HepG2 (cell line): ENCODE results near the gene ATP9B. TPM values are rescaled to one million over a fixed set of nuclear protein-coding genes. Genes with fewer than 3 reads are reported as not detected.

Experiments
- ATAC-seq: fragments of 200-7000 bp; cut with Tn5 transposase; 3 replicates; pipeline ENCODE4 v1.9.1; 2020; ENCODE audit warnings: mild to moderate bottlenecking, moderate library complexity
- BruUV-seq: library from RNA; stranded (reverse); fragments of 400-500 nt; replicated peaks from 2 replicates; lab custom pipeline; 2021; lab: Mats Ljungman, UMichigan
- CTCF ChIA-PET: fragments of 300-600 bp; formaldehyde crosslinking; extraction: SDS; loops from one replicate; lab custom pipeline; 2021; ENCODE audit warnings: low total read pairs, inconsistent platforms, low intra/inter-chr PET ratio; lab: Yijun Ruan, JAX
- POLR2A ChIA-PET: fragments of 350-600 bp; sonication (Branson Sonifier 250); formaldehyde crosslinking; loops from one replicate; lab custom pipeline; 2020; ENCODE audit warnings: antibody characterized with exemption, inconsistent platforms; lab: Yijun Ruan, JAX
- DNase-seq: peaks from one replicate; pipeline ENCODE4 v3.0.0-alpha.2; 2015; ENCODE audit warnings: low spot score
- FAIRE-seq: peaks from 3 replicates; lab custom pipeline; 2011; peaks lifted over from hg19 to GRCh38; lab: Jason Lieb, UNC
- H2AFZ ChIP-seq: one replicate; pipeline ENCODE4 v1.6.1; 2011; ENCODE audit warnings: low read length, inconsistent platforms
- H3K27ac ChIP-seq: fragments of 300-600 bp; 3 replicates; pipeline ENCODE4 v1.8.0; 2011; ENCODE audit warnings: mixed run types, mild to moderate bottlenecking, mixed read lengths, low read length, inconsistent platforms; ENCODE audit not compliant: insufficient read depth; ENCODE audit errors: extremely low read length
- H3K27me3 ChIP-seq, 2 experiments: fragments of 200-600 bp in 1 of 2; 2 replicates in 1 of 2; 3 replicates in 1 of 2; pipeline versions ENCODE4 v1.6.0 to v1.8.0; 2011; ENCODE audit warnings: low read length in 2 of 2, mild to moderate bottlenecking in 2 of 2, moderate library complexity in 2 of 2, inconsistent platforms in 1 of 2; ENCODE audit not compliant: insufficient read depth in 2 of 2, control insufficient read depth in 1 of 2
- H3K36me3 ChIP-seq, 2 experiments: fragments of 200-600 bp in 1 of 2; replicated peaks in 1 of 2; 2 replicates in 1 of 2; 3 replicates in 1 of 2; pipeline versions ENCODE4 v1.5.1 to v1.8.0; 2011; ENCODE audit warnings: low read length in 2 of 2, inconsistent platforms in 1 of 2; ENCODE audit not compliant: insufficient read depth in 2 of 2, control insufficient read depth in 1 of 2
- H3K4me1 ChIP-seq: 2 replicates; pipeline ENCODE4 v1.5.1; 2012; ENCODE audit warnings: low read length, inconsistent platforms; ENCODE audit not compliant: insufficient read depth
- H3K4me2 ChIP-seq: 2 replicates; pipeline ENCODE4 v1.6.0; 2011; ENCODE audit warnings: low read depth, low read length, inconsistent platforms
- H3K4me3 ChIP-seq, 3 experiments: fragments of 200-600 bp in 1 of 3; sonication (generic), shearing (Covaris generic) in 1 of 3; replicated peaks in 1 of 3; 2 replicates each; pipeline ENCODE4 v1.5.1; 2011 to 2016; ENCODE audit warnings: low read length in 3 of 3, inconsistent platforms in 2 of 3, low read depth in 2 of 3, mild to moderate bottlenecking in 2 of 3, control low read depth in 1 of 3, mixed read lengths in 1 of 3; ENCODE audit not compliant: insufficient read depth in 1 of 3
- H3K79me2 ChIP-seq: one replicate; pipeline ENCODE4 v1.6.1; 2011; ENCODE audit warnings: low read length, inconsistent platforms; ENCODE audit not compliant: insufficient read depth
- H3K9ac ChIP-seq: 2 replicates; pipeline ENCODE4 v1.6.0; 2011; ENCODE audit warnings: mild to moderate bottlenecking, low read depth, low read length, inconsistent platforms; ENCODE audit not compliant: insufficient read depth
- H3K9me3 ChIP-seq: 2 replicates; pipeline ENCODE4 v1.5.1; 2012; ENCODE audit warnings: mild to moderate bottlenecking, low read length
- H4K20me1 ChIP-seq: 2 replicates; pipeline ENCODE4 v1.6.0; 2011; ENCODE audit warnings: inconsistent platforms, mild to moderate bottlenecking, low read length, moderate library complexity; ENCODE audit not compliant: insufficient read depth
- BCL3 ChIP-seq: sonication (generic); formaldehyde crosslinking; IDR thresholded peaks from 2 replicates; pipeline ENCODE4 v1.5.1; 2020; ENCODE audit warnings: mild to moderate bottlenecking, missing genetic modification reagents, moderate library complexity
- BHLHE40 ChIP-seq: IDR thresholded peaks from 2 replicates; pipeline ENCODE4 v1.6.1; 2011; ENCODE audit warnings: low read length, improper control_type of control experiment
- BORCS8-MEF2B ChIP-seq: sonication (generic); formaldehyde crosslinking; IDR thresholded peaks from 2 replicates; pipeline ENCODE4 v1.8.0; 2022; ENCODE audit warnings: mild to moderate bottlenecking, missing genetic modification reagents
- HNRNPUL1 ChIP-seq: fragments of 200-400 bp; formaldehyde crosslinking; IDR thresholded peaks from 2 replicates; pipeline ENCODE4 v1.6.1; 2017; ENCODE audit warnings: low read depth, mild to moderate bottlenecking, low read length, moderate library complexity
- ISX ChIP-seq: sonication (generic); formaldehyde crosslinking; conservative IDR thresholded peaks from 2 replicates; pipeline ENCODE4 v1.5.0; 2020; ENCODE audit warnings: missing genetic modification reagents
- KMT2B ChIP-seq: IDR thresholded peaks from 2 replicates; pipeline ENCODE4 v1.6.1; 2016; ENCODE audit warnings: missing genetic modification reagents, missing compliant biosample characterization
- MAX ChIP-seq: IDR thresholded peaks from 2 replicates; pipeline ENCODE4 v1.6.1; 2012; ENCODE audit warnings: inconsistent platforms
- PRPF4 ChIP-seq: fragments of 200-400 bp; formaldehyde crosslinking; IDR thresholded peaks from 2 replicates; pipeline ENCODE4 v1.6.1; 2016; ENCODE audit warnings: low read length, low read depth; ENCODE audit not compliant: poor library complexity, severe bottlenecking
- TBX3 ChIP-seq: fragments of 450-650 bp; IDR thresholded peaks from 2 replicates; pipeline ENCODE4 v1.6.1; 2017; ENCODE audit warnings: antibody characterized with exemption, mild to moderate bottlenecking, inconsistent platforms, borderline replicate concordance
- ZMYM4 ChIP-seq: sonication (generic); formaldehyde crosslinking; IDR thresholded peaks from 2 replicates; pipeline ENCODE4 v1.8.1; 2023; ENCODE audit warnings: mild to moderate bottlenecking, missing genetic modification reagents
- ZNF382 ChIP-seq: sonication (generic); formaldehyde crosslinking; IDR thresholded peaks from 2 replicates; pipeline ENCODE4 v1.5.0; 2020; ENCODE audit warnings: missing genetic modification reagents, mild to moderate bottlenecking, borderline replicate concordance
- ZNF891 ChIP-seq: sonication (generic); formaldehyde crosslinking; IDR thresholded peaks from 2 replicates; pipeline ENCODE4 v1.5.0; 2020; ENCODE audit warnings: mild to moderate bottlenecking, missing genetic modification reagents
- WGBS: methylation state at CpG from one replicate; pipeline ENCODE4 v1.1.6; 2017; ENCODE audit warnings: low lambda C conversion rate; 5-methylcytosine and 5-hydroxymethylcytosine counted together
- in situ Hi-C: cut with HindIII; loops from 2 replicates; pipeline ENCODE4 v1.10.0; 2017; ENCODE audit warnings: low pct_unique_long_range_greater_than_20kb; ENCODE audit not compliant: extremely low pct_ligation_motif_present
- intact Hi-C: fragments of 100-400 bp; cut with micrococcal nuclease; formaldehyde crosslinking; loops from one replicate; pipeline ENCODE4 v1.10.0; 2022; ENCODE audit not compliant: unreplicated experiment
- polyA plus RNA-seq, 8 experiments: library from polyadenylated mRNA; depleted of rRNA in 3 of 8; stranded (reverse) in 7 of 8; unstranded in 1 of 8; fragments of >200 nt; fragmentation: Illumina TruSeq in 4 of 8; extraction: Trizol in 4 of 8; gene quantifications; 2 replicates each; pipeline versions ENCODE4 v1.2.1 to v1.2.3, GENCODE V29; 2011 to 2016; ENCODE audit warnings: low read depth in 4 of 8, missing spikeins in 1 of 8, mixed read lengths in 1 of 8; ENCODE audit not compliant: insufficient read depth in 1 of 8
- total RNA-seq, 5 experiments: library from RNA; depleted of rRNA; stranded (reverse); fragments of >200 nt; fragmentation: Illumina TruSeq; extraction: Trizol; gene quantifications; 2 replicates each; pipeline ENCODE4 v1.2.3, GENCODE V29; 2016; ENCODE audit warnings: low read depth in 1 of 5
- TF ChIP-seq, protein P1 (sequence below): sonication (generic); formaldehyde crosslinking; IDR thresholded peaks from 2 replicates; pipeline ENCODE4 v1.4.0; 2020; ENCODE audit warnings: mild to moderate bottlenecking, missing genetic modification reagents, borderline replicate concordance
- TF ChIP-seq, protein P2 (sequence below), 2 experiments: sonication (generic) in 1 of 2; formaldehyde crosslinking in 1 of 2; IDR thresholded peaks; 2 replicates each; pipeline versions ENCODE4 v1.4.0 to v1.6.1; 2016 to 2020; ENCODE audit warnings: borderline replicate concordance in 1 of 2, low read depth in 1 of 2, mild to moderate bottlenecking in 1 of 2, missing genetic modification reagents in 1 of 2

The ATP9B gene
- total and polyA plus RNA-seq, 2 of the 13 experiments (the other 11 are each of a cell fraction or from before 2014, with no cell fraction given), result 10.8 to 11.3 TPM

DNA sequence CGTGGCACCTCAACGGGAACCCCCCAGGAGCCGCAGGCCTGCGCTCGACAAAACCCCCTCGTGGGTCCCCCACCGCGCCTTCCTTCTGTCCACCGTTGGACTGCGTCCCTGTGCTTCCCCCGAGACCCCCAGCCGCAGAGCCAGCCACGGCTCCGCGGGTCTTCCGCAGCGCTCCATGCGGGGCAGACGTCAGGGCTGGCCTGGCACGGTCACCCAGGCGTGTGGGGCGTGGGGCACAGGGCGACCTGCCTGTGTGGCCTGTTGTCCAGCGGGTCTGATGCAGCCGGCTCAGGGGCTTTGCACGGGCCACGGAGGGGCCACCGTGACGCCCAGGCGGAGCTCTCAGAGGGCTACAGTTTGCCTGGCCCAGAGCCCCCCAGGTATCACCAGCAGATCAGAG, 337.5 kb downstream of the ATP9B start:
- ATAC-seq (no peak), FAIRE-seq (no peak), DNase-seq (no peak)
- no peak overlapping the region for H3K9ac ChIP-seq
- 52% methylated on average over 5 of the region's 30 CpGs for WGBS
- H4K20me1 ChIP-seq, result no peaks in the 10 kb centered on the region; the same call in 1 of the 2 replicates
- 0 out of 2 replicates have a peak, but pooled peaks cover 6% of the 10 kb centered on the region for H3K4me1 ChIP-seq
- no TSS peak for BruUV-seq
- in situ Hi-C loops (no loop called here), intact Hi-C loops (no loop called here)
- H2AFZ ChIP-seq, result no peak overlapping the region
- H3K9me3 ChIP-seq, result no peaks in the 10 kb centered on the region
- H3K4me2 ChIP-seq, result no peak overlapping the region
- peaks cover 12 to 48% of the 10 kb centered on the region in 2 experiments for H3K27me3 ChIP-seq
- no peak overlapping the region for H3K27ac ChIP-seq
- H3K4me3 ChIP-seq, result no peak overlapping the region
- CTCF ChIA-PET, result no interaction called here
- POLR2A ChIA-PET, result no interaction called here
- H3K79me2 ChIP-seq, result no peaks in the 10 kb centered on the region
- H3K36me3 ChIP-seq, result no peaks in the 10 kb centered on the region
- TF ChIP-seq, protein P1, sequence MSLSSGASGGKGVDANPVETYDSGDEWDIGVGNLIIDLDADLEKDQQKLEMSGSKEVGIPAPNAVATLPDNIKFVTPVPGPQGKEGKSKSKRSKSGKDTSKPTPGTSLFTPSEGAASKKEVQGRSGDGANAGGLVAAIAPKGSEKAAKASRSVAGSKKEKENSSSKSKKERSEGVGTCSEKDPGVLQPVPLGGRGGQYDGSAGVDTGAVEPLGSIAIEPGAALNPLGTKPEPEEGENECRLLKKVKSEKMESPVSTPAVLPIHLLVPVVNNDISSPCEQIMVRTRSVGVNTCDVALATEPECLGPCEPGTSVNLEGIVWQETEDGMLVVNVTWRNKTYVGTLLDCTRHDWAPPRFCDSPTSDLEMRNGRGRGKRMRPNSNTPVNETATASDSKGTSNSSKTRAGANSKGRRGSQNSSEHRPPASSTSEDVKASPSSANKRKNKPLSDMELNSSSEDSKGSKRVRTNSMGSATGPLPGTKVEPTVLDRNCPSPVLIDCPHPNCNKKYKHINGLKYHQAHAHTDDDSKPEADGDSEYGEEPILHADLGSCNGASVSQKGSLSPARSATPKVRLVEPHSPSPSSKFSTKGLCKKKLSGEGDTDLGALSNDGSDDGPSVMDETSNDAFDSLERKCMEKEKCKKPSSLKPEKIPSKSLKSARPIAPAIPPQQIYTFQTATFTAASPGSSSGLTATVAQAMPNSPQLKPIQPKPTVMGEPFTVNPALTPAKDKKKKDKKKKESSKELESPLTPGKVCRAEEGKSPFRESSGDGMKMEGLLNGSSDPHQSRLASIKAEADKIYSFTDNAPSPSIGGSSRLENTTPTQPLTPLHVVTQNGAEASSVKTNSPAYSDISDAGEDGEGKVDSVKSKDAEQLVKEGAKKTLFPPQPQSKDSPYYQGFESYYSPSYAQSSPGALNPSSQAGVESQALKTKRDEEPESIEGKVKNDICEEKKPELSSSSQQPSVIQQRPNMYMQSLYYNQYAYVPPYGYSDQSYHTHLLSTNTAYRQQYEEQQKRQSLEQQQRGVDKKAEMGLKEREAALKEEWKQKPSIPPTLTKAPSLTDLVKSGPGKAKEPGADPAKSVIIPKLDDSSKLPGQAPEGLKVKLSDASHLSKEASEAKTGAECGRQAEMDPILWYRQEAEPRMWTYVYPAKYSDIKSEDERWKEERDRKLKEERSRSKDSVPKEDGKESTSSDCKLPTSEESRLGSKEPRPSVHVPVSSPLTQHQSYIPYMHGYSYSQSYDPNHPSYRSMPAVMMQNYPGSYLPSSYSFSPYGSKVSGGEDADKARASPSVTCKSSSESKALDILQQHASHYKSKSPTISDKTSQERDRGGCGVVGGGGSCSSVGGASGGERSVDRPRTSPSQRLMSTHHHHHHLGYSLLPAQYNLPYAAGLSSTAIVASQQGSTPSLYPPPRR (CRISPR knock-in tag), result no peak
- TF ChIP-seq, protein P2, sequence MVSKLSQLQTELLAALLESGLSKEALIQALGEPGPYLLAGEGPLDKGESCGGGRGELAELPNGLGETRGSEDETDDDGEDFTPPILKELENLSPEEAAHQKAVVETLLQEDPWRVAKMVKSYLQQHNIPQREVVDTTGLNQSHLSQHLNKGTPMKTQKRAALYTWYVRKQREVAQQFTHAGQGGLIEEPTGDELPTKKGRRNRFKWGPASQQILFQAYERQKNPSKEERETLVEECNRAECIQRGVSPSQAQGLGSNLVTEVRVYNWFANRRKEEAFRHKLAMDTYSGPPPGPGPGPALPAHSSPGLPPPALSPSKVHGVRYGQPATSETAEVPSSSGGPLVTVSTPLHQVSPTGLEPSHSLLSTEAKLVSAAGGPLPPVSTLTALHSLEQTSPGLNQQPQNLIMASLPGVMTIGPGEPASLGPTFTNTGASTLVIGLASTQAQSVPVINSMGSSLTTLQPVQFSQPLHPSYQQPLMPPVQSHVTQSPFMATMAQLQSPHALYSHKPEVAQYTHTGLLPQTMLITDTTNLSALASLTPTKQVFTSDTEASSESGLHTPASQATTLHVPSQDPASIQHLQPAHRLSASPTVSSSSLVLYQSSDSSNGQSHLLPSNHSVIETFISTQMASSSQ (IDR thresholded peaks at IDR 0.05; ENCODE audit: low read depth), result no peak
- TF ChIP-seq, protein P2 (CRISPR knock-in tag; IDR thresholded peaks at IDR 0.05; ENCODE audit: borderline replicate concordance), result no peak
- TF ChIP-seq KMT2B (CRISPR knock-in tag), result no peak
- TF ChIP-seq TBX3, result no peak
- TF ChIP-seq ZNF382 (CRISPR knock-in tag), result no peak
- no peak for TF ChIP-seq BHLHE40
- TF ChIP-seq BORCS8-MEF2B (CRISPR knock-in tag), result no peak
- TF ChIP-seq ZNF891 (CRISPR knock-in tag), result no peak
- no peak for TF ChIP-seq PRPF4
- no peak for TF ChIP-seq ZMYM4
- TF ChIP-seq HNRNPUL1, result no peak
- no peak for TF ChIP-seq ISX (CRISPR knock-in tag)
- no peak for TF ChIP-seq BCL3 (CRISPR knock-in tag)
- TF ChIP-seq MAX, result no peak
